HEK293 (cell line): ENCODE measurements around the gene DFFA.
"Not testable (repeated sequence)": the region's sequence is repeated elsewhere in the genome, so short reads cannot be mapped to it uniquely, and the experiment has no call there.

Experiments used
- CTCF ChIA-PET: fragments of 350-600 bp; formaldehyde crosslinking; extraction: SDS; loops from one replicate; lab custom pipeline; 2021; ENCODE audit warnings: antibody characterized with exemption; lab: Yijun Ruan, JAX
- POLR2A ChIA-PET: fragments of 300-600 bp; formaldehyde crosslinking; extraction: SDS; loops from one replicate; lab custom pipeline; 2020; ENCODE audit warnings: antibody characterized with exemption, inconsistent platforms; lab: Yijun Ruan, JAX
- H3K27ac ChIP-seq: fragments of 200-500 bp; sonication (Bioruptor generic); 2 replicates; pipeline ENCODE4 v1.5.1; 2014; ENCODE audit warnings: low read depth, low read length, control low read depth, inconsistent platforms; ENCODE audit errors: extremely low read depth
- H3K36me3 ChIP-seq, 2 experiments: fragments of 200-500 bp in 1 of 2; sonication (Bioruptor generic) in 1 of 2; 1 replicate in 1 of 2; 2 replicates in 1 of 2; pipeline ENCODE4 v1.5.1; 2014 to 2017; ENCODE audit warnings: inconsistent platforms in 2 of 2, low read length in 2 of 2; ENCODE audit not compliant: control insufficient read depth in 2 of 2, insufficient read depth in 1 of 2
- H3K4me1 ChIP-seq: fragments of 200-500 bp; sonication (Bioruptor generic); 2 replicates; pipeline ENCODE4 v1.5.1; 2014; ENCODE audit warnings: mild to moderate bottlenecking, low read length, inconsistent platforms; ENCODE audit not compliant: control insufficient read depth, insufficient read depth
- H3K4me3 ChIP-seq: 2 replicates; pipeline ENCODE4 v1.5.1; 2011; ENCODE audit warnings: low read depth, mild to moderate bottlenecking, control low read depth, low read length, moderate library complexity
- H3K9me3 ChIP-seq: fragments of 200-500 bp; sonication (Bioruptor generic); 2 replicates; pipeline ENCODE4 v1.5.1; 2014; ENCODE audit warnings: low read depth, low read length, inconsistent platforms; ENCODE audit not compliant: control insufficient read depth, insufficient read depth
- BCL6B ChIP-seq: fragments of 450-650 bp; formaldehyde crosslinking; IDR thresholded peaks from 2 replicates; pipeline ENCODE4 v1.5.1; 2017; ENCODE audit warnings: missing biosample characterization, missing genetic modification characterization
- CTCF ChIP-seq: fragments of 450-650 bp; formaldehyde crosslinking; IDR thresholded peaks from 2 replicates; pipeline ENCODE4 v1.5.1; 2016; ENCODE audit warnings: missing biosample characterization, missing genetic modification characterization
- REST ChIP-seq: fragments of 450-650 bp; formaldehyde crosslinking; IDR thresholded peaks from 2 replicates; pipeline ENCODE4 v1.5.1; 2016; ENCODE audit warnings: missing biosample characterization, missing genetic modification characterization
- SCRT1 ChIP-seq: fragments of 450-650 bp; formaldehyde crosslinking; IDR thresholded peaks from 2 replicates; pipeline ENCODE4 v1.5.1; 2016; ENCODE audit warnings: missing biosample characterization, missing genetic modification characterization, borderline replicate concordance
- SCRT2 ChIP-seq: fragments of 450-650 bp; formaldehyde crosslinking; IDR thresholded peaks from 2 replicates; pipeline ENCODE4 v1.5.1; 2016; ENCODE audit warnings: missing biosample characterization, missing genetic modification characterization
- TSHZ1 ChIP-seq: fragments of 450-650 bp; formaldehyde crosslinking; IDR thresholded peaks from 2 replicates; pipeline ENCODE4 v1.5.1; 2016; ENCODE audit warnings: missing biosample characterization, missing genetic modification characterization, borderline replicate concordance
- ZBTB49 ChIP-seq: fragments of 450-650 bp; formaldehyde crosslinking; IDR thresholded peaks from 2 replicates; pipeline ENCODE4 v1.5.1; 2016; ENCODE audit warnings: missing biosample characterization, missing genetic modification characterization, low read depth
- ZFP37 ChIP-seq: fragments of 450-650 bp; formaldehyde crosslinking; IDR thresholded peaks from 2 replicates; pipeline ENCODE4 v1.5.1; 2016; ENCODE audit warnings: missing biosample characterization, missing genetic modification characterization
- ZNF341 ChIP-seq: fragments of 450-650 bp; formaldehyde crosslinking; IDR thresholded peaks from 2 replicates; pipeline ENCODE4; 2016; ENCODE audit warnings: low read depth, missing biosample characterization, missing genetic modification characterization
- ZNF354C ChIP-seq: fragments of 450-650 bp; formaldehyde crosslinking; IDR thresholded peaks from 2 replicates; pipeline ENCODE4 v1.5.1; 2016; ENCODE audit warnings: missing biosample characterization, missing genetic modification characterization, low read depth, borderline replicate concordance
- ZNF473 ChIP-seq: fragments of 450-650 bp; formaldehyde crosslinking; IDR thresholded peaks from 2 replicates; pipeline ENCODE4 v1.5.1; 2017; ENCODE audit warnings: missing biosample characterization, missing genetic modification characterization
- ZNF558 ChIP-seq: fragments of 450-650 bp; formaldehyde crosslinking; IDR thresholded peaks from 2 replicates; pipeline ENCODE4 v1.5.1; 2016; ENCODE audit warnings: missing biosample characterization, missing genetic modification characterization
- ZNF561 ChIP-seq: fragments of 450-650 bp; IDR thresholded peaks from 2 replicates; pipeline ENCODE4 v1.5.1; 2018; ENCODE audit warnings: missing biosample characterization, missing genetic modification characterization, borderline replicate concordance
- ZNF580 ChIP-seq: fragments of 450-650 bp; formaldehyde crosslinking; IDR thresholded peaks from 2 replicates; pipeline ENCODE4 v1.5.1; 2016; ENCODE audit warnings: missing biosample characterization, missing genetic modification characterization
- ZNF837 ChIP-seq: fragments of 450-650 bp; formaldehyde crosslinking; IDR thresholded peaks from 2 replicates; pipeline ENCODE4 v1.5.1; 2016; ENCODE audit warnings: missing biosample characterization, missing genetic modification characterization
- ZSCAN23 ChIP-seq: fragments of 450-650 bp; formaldehyde crosslinking; IDR thresholded peaks from 2 replicates; pipeline ENCODE4 v1.5.1; 2016; ENCODE audit warnings: missing biosample characterization, missing genetic modification characterization

The DFFA gene

GRCh38 chr1:10506046-10506676 lies 33.8 kb upstream of the DFFA start:
- ChIA-PET POLR2A (interaction anchor here (0.5 kb wide), 1 partner anchor 843 kb away, joined by 3 read pairs; no protein-coding TSS in a partner anchor), CTCF (interaction anchor here (0.6 to 6.7 kb wide), 9 partner anchors 11 to 491 kb away, joined by 3 to 94 read pairs (median 6); no protein-coding TSS in a partner anchor)

GRCh38 chr1:10504249-10504648 lies 31.9 kb upstream of the DFFA start:
- ChIA-PET CTCF (interaction anchor here (0.5 to 1.8 kb wide), 4 partner anchors 10 to 381 kb away, joined by 3 to 18 read pairs (median 4); no protein-coding TSS in a partner anchor), POLR2A (interaction anchor here (0.6 to 1.1 kb wide), 2 partner anchors 52 to 126 kb away, joined by 4 read pairs; no protein-coding TSS in a partner anchor)
- no peaks in the 10 kb centered on the region; a peak in 1 of 3 replicates for H3K36me3 ChIP-seq
- H3K9me3 ChIP-seq, result no peaks in the 10 kb centered on the region
- peaks cover 3% of the 10 kb centered on the region; the same call in 1 of the 2 replicates for H3K4me1 ChIP-seq
- no peak overlapping the region for H3K4me3 ChIP-seq
- TF ChIP-seq ZNF341 (tag by site-specific recombination) (0 out of 2 replicates have a peak, but pooled peaks have one; percentile 29), CTCF (tag by site-specific recombination) (no peak), ZNF354C (tag by site-specific recombination) (no peak), ZSCAN23 (tag by site-specific recombination) (no peak), ZFP37 (no peak), ZNF473 (tag by site-specific recombination) (no peak), ZNF580 (tag by site-specific recombination) (no peak), BCL6B (tag by site-specific recombination) (no peak)
- no peak overlapping the region for H3K27ac ChIP-seq

More at GRCh38 chr1:10506046-10506676, 33.8 kb upstream of the DFFA start:
- not testable (repeated sequence) for H3K4me3 ChIP-seq, H3K9me3 ChIP-seq, H3K4me1 ChIP-seq, H3K27ac ChIP-seq, H3K36me3 ChIP-seq
- TF ChIP-seq SCRT2 (tag by site-specific recombination), result peak; percentile 73
- TF ChIP-seq SCRT1 (tag by site-specific recombination), result peak; percentile 57; the same call in 1 of the 2 replicates

GRCh38 chr1:10502206-10502605 lies 29.9 kb upstream of the DFFA start:
- CTCF ChIA-PET, result interaction anchor here (0.6 to 0.9 kb wide), 2 partner anchors 21 to 160 kb away, joined by 3 read pairs; no protein-coding TSS in a partner anchor
- no peak overlapping the region for H3K27ac ChIP-seq
- POLR2A ChIA-PET, result interaction anchor here (0.5 to 0.6 kb wide), 2 partner anchors 46 to 1338 kb away, joined by 3 to 6 read pairs; no protein-coding TSS in a partner anchor
- H3K9me3 ChIP-seq, result no peaks in the 10 kb centered on the region
- H3K36me3 ChIP-seq, result peaks cover 0 to 7% of the 10 kb centered on the region in 2 experiments; a peak in 2 of 3 replicates
- H3K4me1 ChIP-seq, result no peaks in the 10 kb centered on the region
- no peak overlapping the region for H3K4me3 ChIP-seq
- no peak for TF ChIP-seq REST
- no peak for TF ChIP-seq ZBTB49 (tag by site-specific recombination)
- TF ChIP-seq ZNF561 (tag by site-specific recombination), result no peak
- TF ChIP-seq TSHZ1, result no peak
- TF ChIP-seq ZNF558 (tag by site-specific recombination), result no peak
- no peak for TF ChIP-seq ZNF837 (tag by site-specific recombination)
